Right atrium auricular region (tissue), 2 donors: ENCODE results near the gene EVI5L. TPM values are rescaled to one million over a fixed set of nuclear protein-coding genes. Genes with fewer than 3 reads are reported as not detected.
"Not testable (repeated sequence)": the region's sequence is repeated elsewhere in the genome, so short reads cannot be mapped to it uniquely, and the experiment has no call there.

Source experiments
- DNase-seq: peaks from one replicate; pipeline ENCODE4 v3.0.0-alpha.2; 2019; ENCODE audit warnings: low spot score
- H3K27ac ChIP-seq, 2 donors: fragments of 200-600 bp; sonication (generic); 1 replicate in 1 of 2; 2 replicates in 1 of 2; pipeline ENCODE4 v1.5.1; 2016 to 2019
- H3K27me3 ChIP-seq, 2 donors: fragments of 200-600 bp; sonication (generic); one replicate each; pipeline versions ENCODE4 v1.5.1 to v1.6.0; 2017 to 2019
- H3K36me3 ChIP-seq: fragments of 200-600 bp; sonication (generic); one replicate; pipeline ENCODE4 v1.5.1; 2016
- H3K4me1 ChIP-seq, 2 donors: fragments of 200-600 bp; sonication (generic); one replicate each; pipeline versions ENCODE4 v1.5.1 to v1.6.0; 2017 to 2019
- H3K4me3 ChIP-seq, 2 donors: fragments of 200-600 bp; sonication (generic); 1 replicate in 1 of 2; 2 replicates in 1 of 2; pipeline ENCODE4 v1.5.1; 2017 to 2019; ENCODE audit warnings: mild to moderate bottlenecking in 1 of 2, moderate library complexity in 1 of 2
- H3K9me3 ChIP-seq, 2 donors: fragments of 200-600 bp; sonication (generic); one replicate each; pipeline ENCODE4 v1.5.1; 2019
- total RNA-seq, 2 donors: library from RNA; depleted of rRNA; stranded (reverse); fragments of >200 nt; gene quantifications; one replicate each; pipeline ENCODE4 v1.1.0, GENCODE V29; 2016
- TF ChIP-seq, protein P1 (sequence below), 2 donors: fragments of 200-600 bp; sonication (generic); IDR thresholded peaks; one replicate each; pipeline ENCODE4 v1.5.1; 2019; ENCODE audit warnings: antibody characterized with exemption in 2 of 2

Gene EVI5L
- total RNA-seq, 2 donors from 2014 or later, result 14.2 to 17.4 TPM

DNA sequence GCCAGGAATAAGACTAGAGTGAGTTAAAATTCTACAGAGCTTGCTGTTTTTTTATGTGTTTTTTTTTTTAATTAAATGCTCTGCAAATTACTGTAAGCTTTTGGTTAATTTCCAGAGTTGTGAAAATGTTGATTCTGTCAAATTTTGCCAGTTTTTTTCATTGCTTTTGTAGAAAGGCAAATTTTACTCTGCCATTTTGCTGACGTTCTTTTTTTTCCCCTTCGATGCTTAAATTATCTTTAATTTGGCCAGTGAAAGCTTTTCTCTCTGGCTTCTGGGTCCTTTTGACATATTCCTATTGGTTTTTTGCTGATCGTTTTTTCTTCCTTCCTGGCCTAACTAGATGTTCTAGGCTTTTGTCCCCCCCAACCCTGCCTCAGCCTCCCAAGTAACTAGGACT, 23.8 kb upstream of the EVI5L start:
- Histone ChIP-seq H3K4me3 (no peak overlapping the region), H3K9me3 (peaks cover 0 to 8% of the 10 kb centered on the region in 2 donors), H3K4me1 (no peaks in the 10 kb centered on the region), H3K36me3 (no peaks in the 10 kb centered on the region), H3K27ac (no peak overlapping the region), H3K27me3 (no peaks in the 10 kb centered on the region)
- no peak for DNase-seq
- TF ChIP-seq, protein P1, sequence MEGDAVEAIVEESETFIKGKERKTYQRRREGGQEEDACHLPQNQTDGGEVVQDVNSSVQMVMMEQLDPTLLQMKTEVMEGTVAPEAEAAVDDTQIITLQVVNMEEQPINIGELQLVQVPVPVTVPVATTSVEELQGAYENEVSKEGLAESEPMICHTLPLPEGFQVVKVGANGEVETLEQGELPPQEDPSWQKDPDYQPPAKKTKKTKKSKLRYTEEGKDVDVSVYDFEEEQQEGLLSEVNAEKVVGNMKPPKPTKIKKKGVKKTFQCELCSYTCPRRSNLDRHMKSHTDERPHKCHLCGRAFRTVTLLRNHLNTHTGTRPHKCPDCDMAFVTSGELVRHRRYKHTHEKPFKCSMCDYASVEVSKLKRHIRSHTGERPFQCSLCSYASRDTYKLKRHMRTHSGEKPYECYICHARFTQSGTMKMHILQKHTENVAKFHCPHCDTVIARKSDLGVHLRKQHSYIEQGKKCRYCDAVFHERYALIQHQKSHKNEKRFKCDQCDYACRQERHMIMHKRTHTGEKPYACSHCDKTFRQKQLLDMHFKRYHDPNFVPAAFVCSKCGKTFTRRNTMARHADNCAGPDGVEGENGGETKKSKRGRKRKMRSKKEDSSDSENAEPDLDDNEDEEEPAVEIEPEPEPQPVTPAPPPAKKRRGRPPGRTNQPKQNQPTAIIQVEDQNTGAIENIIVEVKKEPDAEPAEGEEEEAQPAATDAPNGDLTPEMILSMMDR (IDR thresholded peaks at IDR 0.05), result no peak

DNA sequence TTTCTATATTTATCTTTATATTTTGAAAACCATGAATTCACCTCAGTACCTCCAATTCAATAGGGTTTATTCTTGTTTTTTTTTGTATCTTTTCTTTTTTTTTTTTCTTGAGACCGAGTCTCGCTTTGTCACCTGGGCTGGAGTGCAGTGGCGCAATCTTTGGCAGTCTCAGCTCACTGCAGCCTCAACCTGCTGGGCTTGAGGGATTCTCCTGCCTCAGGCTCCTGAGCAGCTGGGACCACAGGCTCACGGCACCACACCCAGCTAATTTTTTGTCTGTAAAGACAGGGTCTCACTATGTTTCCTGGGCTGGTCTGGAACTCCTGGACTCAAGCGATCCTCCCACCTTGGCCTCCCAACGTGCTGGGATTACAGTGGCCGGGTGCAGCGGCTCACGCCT, 23.1 kb upstream of the EVI5L start:
- peaks cover 0 to 13% of the 10 kb centered on the region in 2 donors for H3K9me3 ChIP-seq
- H3K4me1 ChIP-seq, result no peaks in the 10 kb centered on the region
- TF ChIP-seq, protein P1 (IDR thresholded peaks at IDR 0.05), result no peak
- H3K27me3 ChIP-seq, result no peaks in the 10 kb centered on the region
- DNase-seq, result no peak
- no peak overlapping the region for H3K4me3 ChIP-seq
- H3K36me3 ChIP-seq, result no peaks in the 10 kb centered on the region
- H3K27ac ChIP-seq, result no peak overlapping the region

DNA sequence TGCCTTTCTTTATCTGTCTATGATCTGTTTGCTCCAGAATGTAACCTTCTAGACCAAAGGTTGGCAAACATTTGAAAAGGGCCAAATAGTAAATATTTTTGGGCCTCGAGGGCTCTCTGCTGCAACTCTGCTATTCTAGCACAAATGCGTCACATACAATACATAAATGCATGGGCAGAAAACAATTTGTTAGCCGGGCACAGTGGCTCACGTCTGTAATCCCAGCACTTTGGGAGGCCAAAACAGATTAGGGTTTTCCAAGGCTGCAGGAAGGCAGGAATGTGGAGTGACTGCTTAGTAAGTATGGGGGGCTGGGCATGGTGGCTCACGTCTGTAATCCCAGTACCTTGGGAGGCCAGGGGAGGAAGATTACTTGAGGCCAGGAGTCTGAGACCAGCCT, 21.9 kb upstream of the EVI5L start:
- Histone ChIP-seq H3K4me3 (no peak overlapping the region), H3K27me3 (no peaks in the 10 kb centered on the region), H3K9me3 (peaks cover 0 to 23% of the 10 kb centered on the region in 2 donors), H3K36me3 (no peaks in the 10 kb centered on the region), H3K4me1 (no peaks in the 10 kb centered on the region), H3K27ac (no peak overlapping the region)
- TF ChIP-seq, protein P1 (IDR thresholded peaks at IDR 0.05), result no peak
- no peak for DNase-seq

DNA sequence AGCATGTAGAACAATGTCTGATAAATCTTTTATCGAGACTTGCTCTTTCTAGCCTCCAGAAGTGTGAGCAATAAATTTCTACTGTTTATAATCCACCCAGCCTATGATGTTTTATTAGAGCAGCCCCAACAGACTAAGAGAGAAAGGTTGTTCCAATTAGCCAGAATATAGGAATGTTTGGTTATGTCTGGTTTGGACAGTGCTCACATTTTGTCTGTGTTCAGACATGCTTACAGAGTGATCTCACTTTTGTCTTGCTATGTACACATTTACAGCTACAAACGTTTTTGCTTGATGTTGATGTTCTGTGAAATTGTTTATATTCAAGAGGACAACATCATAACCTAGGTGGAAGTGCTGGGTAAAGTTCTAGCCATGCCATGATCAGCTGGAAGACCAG, 18.0 kb upstream of the EVI5L start:
- no peak for DNase-seq
- TF ChIP-seq, protein P1 (IDR thresholded peaks at IDR 0.05), result no peak
- H3K4me1 ChIP-seq, result no peaks in the 10 kb centered on the region
- H3K36me3 ChIP-seq, result no peaks in the 10 kb centered on the region
- H3K27me3 ChIP-seq, result no peaks in the 10 kb centered on the region
- H3K9me3 ChIP-seq, result peaks cover 0 to 39% of the 10 kb centered on the region in 2 donors
- no peak overlapping the region for H3K4me3 ChIP-seq
- H3K27ac ChIP-seq, result no peak overlapping the region

DNA sequence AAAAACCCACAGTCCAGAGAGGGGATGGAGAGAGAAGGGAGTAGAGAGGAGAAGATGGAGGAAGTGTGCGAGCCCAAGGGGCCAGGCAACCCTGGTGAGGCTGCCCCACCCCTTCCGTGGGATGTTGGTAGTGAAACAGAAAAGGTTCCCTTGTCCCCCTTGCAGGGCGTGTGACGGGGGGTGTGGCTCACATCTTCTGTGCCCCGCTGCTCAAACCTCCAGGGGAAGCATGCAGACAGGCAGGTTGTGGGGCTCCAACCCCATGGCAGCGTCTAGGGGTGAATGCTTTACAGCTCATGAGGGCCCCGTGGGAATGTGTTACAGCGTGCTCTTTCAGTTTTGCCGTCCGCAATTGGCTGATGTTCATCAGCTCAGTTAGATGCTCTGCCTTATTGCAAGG, 14.7 kb upstream of the EVI5L start:
- TF ChIP-seq, protein P1 (IDR thresholded peaks at IDR 0.05), result no peak
- no peaks in the 10 kb centered on the region for H3K27me3 ChIP-seq
- H3K4me3 ChIP-seq, result no peak overlapping the region
- H3K4me1 ChIP-seq, result no peaks in the 10 kb centered on the region
- DNase-seq, result no peak
- H3K36me3 ChIP-seq, result no peaks in the 10 kb centered on the region
- peaks cover 0 to 62% of the 10 kb centered on the region in 2 donors for H3K9me3 ChIP-seq
- H3K27ac ChIP-seq, result no peak overlapping the region

DNA sequence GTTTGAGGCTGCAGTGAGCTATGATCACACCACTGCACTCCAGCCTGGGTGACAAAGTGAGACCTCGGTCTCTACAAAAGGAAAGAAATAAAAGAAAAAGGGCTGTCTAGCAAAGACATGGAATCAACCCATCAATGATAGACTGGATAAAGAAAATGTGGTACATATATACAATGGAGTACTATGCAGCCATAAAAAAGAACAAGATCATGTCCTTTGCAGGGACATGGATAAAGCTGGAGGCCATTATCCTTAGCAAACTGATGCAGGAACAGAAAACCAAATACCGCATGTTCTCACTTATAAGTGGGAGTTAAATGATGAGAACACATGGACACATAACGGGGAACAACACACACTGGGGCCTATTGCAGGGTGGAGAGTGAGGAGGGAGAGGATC, 14.0 kb upstream of the EVI5L start:
- H3K4me1 ChIP-seq, H3K27me3 ChIP-seq, DNase-seq, H3K36me3 ChIP-seq, H3K4me3 ChIP-seq, H3K27ac ChIP-seq: not testable (repeated sequence)
- peaks cover 0 to 57% of the 10 kb centered on the region in 2 donors for H3K9me3 ChIP-seq
